OCI-LY1 (cell line): ENCODE results near the gene TMEM72.

Experiments
- H2AFZ ChIP-seq: fragments of 200-600 bp; sonication (generic), shearing (Covaris generic); 2 replicates; pipeline ENCODE4 v1.6.0; 2014; ENCODE audit warnings: antibody characterized with exemption, mild to moderate bottlenecking, low read length
- H3F3A ChIP-seq: fragments of 200-600 bp; sonication (generic), shearing (Covaris generic); 2 replicates; pipeline ENCODE4 v1.6.0; 2014; ENCODE audit warnings: mild to moderate bottlenecking, antibody characterized with exemption, low read length, moderate library complexity; ENCODE audit not compliant: insufficient read depth
- H3K27ac ChIP-seq: fragments of 200-600 bp; sonication (generic); 2 replicates; pipeline ENCODE4 v1.5.1; 2014; ENCODE audit warnings: low read length, mixed run types, mild to moderate bottlenecking, low read depth; ENCODE audit not compliant: poor library complexity, severe bottlenecking
- H3K27me3 ChIP-seq: fragments of 200-600 bp; sonication (generic); 2 replicates; pipeline ENCODE4 v1.6.0; 2014; ENCODE audit warnings: antibody characterized with exemption, mild to moderate bottlenecking, low read length, moderate library complexity; ENCODE audit not compliant: insufficient read depth
- H3K36me3 ChIP-seq: fragments of 200-600 bp; sonication (generic); 2 replicates; pipeline ENCODE4 v1.6.1; 2014; ENCODE audit warnings: mild to moderate bottlenecking, antibody characterized with exemption, low read length, moderate library complexity, mixed read lengths; ENCODE audit not compliant: insufficient read depth
- H3K4me1 ChIP-seq: fragments of 200-600 bp; sonication (generic); 2 replicates; pipeline ENCODE4 v1.5.1; 2014; ENCODE audit warnings: mild to moderate bottlenecking, low read length, moderate library complexity; ENCODE audit not compliant: insufficient read depth, severe bottlenecking
- H3K4me2 ChIP-seq: fragments of 200-600 bp; sonication (generic), shearing (Covaris generic); 2 replicates; pipeline ENCODE4 v1.6.1; 2014; ENCODE audit warnings: low read length
- H3K4me3 ChIP-seq: fragments of 200-600 bp; sonication (generic); 2 replicates; pipeline ENCODE4 v1.5.1; 2014; ENCODE audit warnings: low read length, low read depth, mild to moderate bottlenecking, mixed read lengths; ENCODE audit not compliant: poor library complexity, severe bottlenecking
- H3K79me2 ChIP-seq: fragments of 200-600 bp; shearing (Covaris generic); 2 replicates; pipeline ENCODE4 v1.6.1; 2016; ENCODE audit warnings: mixed run types, low read length, mixed read lengths; ENCODE audit not compliant: insufficient read depth
- H3K9ac ChIP-seq: fragments of 200-600 bp; sonication (generic), shearing (Covaris generic); 2 replicates; pipeline ENCODE4 v1.6.1; 2014; ENCODE audit warnings: mild to moderate bottlenecking, low read length, mixed read lengths
- H3K9me2 ChIP-seq: fragments of 200-600 bp; sonication (generic), shearing (Covaris generic); 2 replicates; pipeline ENCODE4 v1.6.1; 2014; ENCODE audit warnings: low read depth, mild to moderate bottlenecking, low read length, mixed read lengths
- H3K9me3 ChIP-seq: fragments of 200-600 bp; shearing (Covaris generic); 2 replicates; pipeline ENCODE4 v1.6.1; 2014; ENCODE audit warnings: low read length, mixed read lengths
- H4K20me1 ChIP-seq: fragments of 200-600 bp; sonication (generic), shearing (Covaris generic); 2 replicates; pipeline ENCODE4 v1.6.0; 2016; ENCODE audit warnings: mild to moderate bottlenecking, low read length; ENCODE audit not compliant: insufficient read depth
- CTCF ChIP-seq: fragments of 200-600 bp; sonication (generic), shearing (Covaris generic); IDR thresholded peaks from 2 replicates; pipeline ENCODE4 v1.5.1; 2017; ENCODE audit warnings: mild to moderate bottlenecking, antibody characterized with exemption, low read length, moderate library complexity, mixed read lengths
- EZH2 ChIP-seq: fragments of 200-600 bp; sonication (generic), shearing (Covaris generic); IDR thresholded peaks from 2 replicates; pipeline ENCODE4 v1.8.0; 2017; ENCODE audit warnings: borderline replicate concordance, mixed run types, mild to moderate bottlenecking, antibody characterized with exemption, low read length, moderate library complexity, mixed read lengths

The TMEM72 gene

GRCh38 chr10:44931621-44932516, 20.7 kb downstream of the TMEM72 start:
- no peaks in the 10 kb centered on the region for H3K4me1 ChIP-seq
- TF ChIP-seq EZH2 (no peak), CTCF (no peak)
- H3K9me2 ChIP-seq: no peaks in the 10 kb centered on the region
- no peaks in the 10 kb centered on the region; the same call in 1 of the 2 replicates for H3K27me3 ChIP-seq
- H4K20me1 ChIP-seq: no peaks in the 10 kb centered on the region
- H3K36me3 ChIP-seq: no peaks in the 10 kb centered on the region
- H3K79me2 ChIP-seq: no peaks in the 10 kb centered on the region
- no peak overlapping the region for H3K9ac ChIP-seq
- no peaks in the 10 kb centered on the region for H3K9me3 ChIP-seq
- H3K27ac ChIP-seq: no peak overlapping the region
- no peaks in the 10 kb centered on the region for H3F3A ChIP-seq
- H2AFZ ChIP-seq: no peak overlapping the region
- H3K4me2 ChIP-seq: no peak overlapping the region
- H3K4me3 ChIP-seq: no peak overlapping the region

- Histone ChIP-seq H3K9me3 (no peaks in the 10 kb centered on the region), H3K27me3 (no peaks in the 10 kb centered on the region; the same call in 1 of the 2 replicates), H3K9ac (no peak overlapping the region), H3K4me2 (no peak overlapping the region), H3K4me3 (no peak overlapping the region), H3K9me2 (no peaks in the 10 kb centered on the region), H4K20me1 (no peaks in the 10 kb centered on the region), H2AFZ (no peak overlapping the region), H3K4me1 (no peaks in the 10 kb centered on the region), H3K27ac (no peak overlapping the region), H3K79me2 (no peaks in the 10 kb centered on the region), H3F3A (no peaks in the 10 kb centered on the region), H3K36me3 (no peaks in the 10 kb centered on the region)
- TF ChIP-seq EZH2: no peak
- TF ChIP-seq CTCF: peak; percentile 91
Measured at GRCh38 chr10:44932517-44933450, 21.6 kb downstream of the TMEM72 start.

- H3K4me3 ChIP-seq: no peak overlapping the region
- H2AFZ ChIP-seq: no peak overlapping the region
- no peak overlapping the region for H3K9ac ChIP-seq
- H3K27ac ChIP-seq: no peak overlapping the region
- H3K4me1 ChIP-seq: no peaks in the 10 kb centered on the region
- no peaks in the 10 kb centered on the region for H3K9me2 ChIP-seq
- no peak overlapping the region for H3K4me2 ChIP-seq
- no peaks in the 10 kb centered on the region for H4K20me1 ChIP-seq
- TF ChIP-seq EZH2 (no peak), CTCF (no peak)
- H3K27me3 ChIP-seq: no peaks in the 10 kb centered on the region; the same call in 1 of the 2 replicates
- H3F3A ChIP-seq: no peaks in the 10 kb centered on the region
- H3K9me3 ChIP-seq: no peaks in the 10 kb centered on the region
- no peaks in the 10 kb centered on the region for H3K79me2 ChIP-seq
- H3K36me3 ChIP-seq: no peaks in the 10 kb centered on the region
Measured at GRCh38 chr10:44933451-44934321, 22.5 kb downstream of the TMEM72 start.
